Measurements from ENCODE around the gene NLRX1. TPM values are rescaled to one million over a fixed set of nuclear protein-coding genes. Genes with fewer than 3 reads are reported as not detected.

NLRX1 gene
- polyA plus RNA-seq, 1 of the 3 experiments (the other 2 are of a cell fraction), result 13.7 TPM

DNA sequence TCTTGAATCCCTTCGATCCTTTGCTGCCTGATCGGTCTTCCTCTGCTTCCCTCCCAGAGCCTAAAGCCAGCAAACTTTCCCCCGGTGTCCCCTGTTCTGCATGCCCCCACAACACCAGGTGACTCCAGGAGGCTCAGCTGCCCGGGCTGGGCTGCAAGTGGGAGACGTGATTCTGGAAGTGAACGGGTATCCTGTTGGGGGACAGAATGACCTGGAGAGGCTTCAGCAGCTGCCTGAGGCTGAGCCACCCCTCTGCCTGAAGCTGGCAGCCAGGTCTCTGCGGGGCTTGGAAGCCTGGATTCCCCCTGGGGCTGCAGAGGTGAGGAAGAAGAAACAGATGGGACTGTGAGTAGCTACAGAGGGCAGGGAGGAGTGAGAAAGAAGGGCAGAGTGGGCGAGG lies 20.4 kb downstream of the NLRX1 start:
- Histone ChIP-seq H3K9me3 (no peaks in the 10 kb centered on the region), H4K20me1 (ENCODE audit: insufficient read depth) (no peaks in the 10 kb centered on the region), H2AFZ (ENCODE audit: low read depth) (no peak overlapping the region), H3K27ac (ENCODE audit: low read depth in 2 of 2, low read length in 1 of 2) (no peak overlapping the region), H3K79me2 (ENCODE audit: insufficient read depth) (no peaks in the 10 kb centered on the region), H3F3A (replicated peaks; ENCODE audit: insufficient read depth) (no peaks in the 10 kb centered on the region), H3K36me3 (replicated peaks in 1 of 2; ENCODE audit: control insufficient read depth in 1 of 2, insufficient read depth in 2 of 2, low read length in 1 of 2) (peaks cover 0 to under 1% of the 10 kb centered on the region in 2 experiments), H3K9me2 (no peaks in the 10 kb centered on the region), H3K27me3 (ENCODE audit: insufficient read depth) (no peaks in the 10 kb centered on the region), H3K4me2 (no peak overlapping the region), H3K9ac (no peak overlapping the region), H3K4me3 (ENCODE audit: low read depth in 2 of 2, low read length in 1 of 2) (no peak overlapping the region), H3K4me1 (ENCODE audit: control insufficient read depth in 1 of 2, insufficient read depth in 2 of 2, low read depth in 1 of 2, low read length in 1 of 2) (peaks cover 0 to 9% of the 10 kb centered on the region in 2 experiments; a peak in 1 of 4 replicates)
- DNase-seq, result peak; percentile 12
- TF ChIP-seq YY1 (IDR thresholded peaks at IDR 0.05; ENCODE audit: low read depth) (no peak), RXRA (IDR thresholded peaks at IDR 0.05; ENCODE audit: borderline replicate concordance, low read depth) (no peak), NRF1 (IDR thresholded peaks at IDR 0.05; ENCODE audit: low read depth, low read length) (no peak), MAX (IDR thresholded peaks at IDR 0.05; ENCODE audit: low read depth) (no peak), CHD2 (IDR thresholded peaks at IDR 0.05; ENCODE audit: low read length, partially characterized antibody) (no peak), GATA2 (CRISPR knock-in tag; IDR thresholded peaks at IDR 0.05) (no peak), FOSL2 (IDR thresholded peaks at IDR 0.05; ENCODE audit: borderline replicate concordance, low read depth) (no peak), FOXJ3 (CRISPR knock-in tag; IDR thresholded peaks at IDR 0.05) (no peak), NFIC (IDR thresholded peaks at IDR 0.05; ENCODE audit: borderline replicate concordance) (no peak), FOXM1 (IDR thresholded peaks at IDR 0.05; ENCODE audit: low read depth) (no peak)
- TF ChIP-seq, protein P1, sequence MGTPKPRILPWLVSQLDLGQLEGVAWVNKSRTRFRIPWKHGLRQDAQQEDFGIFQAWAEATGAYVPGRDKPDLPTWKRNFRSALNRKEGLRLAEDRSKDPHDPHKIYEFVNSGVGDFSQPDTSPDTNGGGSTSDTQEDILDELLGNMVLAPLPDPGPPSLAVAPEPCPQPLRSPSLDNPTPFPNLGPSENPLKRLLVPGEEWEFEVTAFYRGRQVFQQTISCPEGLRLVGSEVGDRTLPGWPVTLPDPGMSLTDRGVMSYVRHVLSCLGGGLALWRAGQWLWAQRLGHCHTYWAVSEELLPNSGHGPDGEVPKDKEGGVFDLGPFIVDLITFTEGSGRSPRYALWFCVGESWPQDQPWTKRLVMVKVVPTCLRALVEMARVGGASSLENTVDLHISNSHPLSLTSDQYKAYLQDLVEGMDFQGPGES (IDR thresholded peaks at IDR 0.05; ENCODE audit: low read depth, low read length), result no peak
- TF ChIP-seq, protein P2, sequence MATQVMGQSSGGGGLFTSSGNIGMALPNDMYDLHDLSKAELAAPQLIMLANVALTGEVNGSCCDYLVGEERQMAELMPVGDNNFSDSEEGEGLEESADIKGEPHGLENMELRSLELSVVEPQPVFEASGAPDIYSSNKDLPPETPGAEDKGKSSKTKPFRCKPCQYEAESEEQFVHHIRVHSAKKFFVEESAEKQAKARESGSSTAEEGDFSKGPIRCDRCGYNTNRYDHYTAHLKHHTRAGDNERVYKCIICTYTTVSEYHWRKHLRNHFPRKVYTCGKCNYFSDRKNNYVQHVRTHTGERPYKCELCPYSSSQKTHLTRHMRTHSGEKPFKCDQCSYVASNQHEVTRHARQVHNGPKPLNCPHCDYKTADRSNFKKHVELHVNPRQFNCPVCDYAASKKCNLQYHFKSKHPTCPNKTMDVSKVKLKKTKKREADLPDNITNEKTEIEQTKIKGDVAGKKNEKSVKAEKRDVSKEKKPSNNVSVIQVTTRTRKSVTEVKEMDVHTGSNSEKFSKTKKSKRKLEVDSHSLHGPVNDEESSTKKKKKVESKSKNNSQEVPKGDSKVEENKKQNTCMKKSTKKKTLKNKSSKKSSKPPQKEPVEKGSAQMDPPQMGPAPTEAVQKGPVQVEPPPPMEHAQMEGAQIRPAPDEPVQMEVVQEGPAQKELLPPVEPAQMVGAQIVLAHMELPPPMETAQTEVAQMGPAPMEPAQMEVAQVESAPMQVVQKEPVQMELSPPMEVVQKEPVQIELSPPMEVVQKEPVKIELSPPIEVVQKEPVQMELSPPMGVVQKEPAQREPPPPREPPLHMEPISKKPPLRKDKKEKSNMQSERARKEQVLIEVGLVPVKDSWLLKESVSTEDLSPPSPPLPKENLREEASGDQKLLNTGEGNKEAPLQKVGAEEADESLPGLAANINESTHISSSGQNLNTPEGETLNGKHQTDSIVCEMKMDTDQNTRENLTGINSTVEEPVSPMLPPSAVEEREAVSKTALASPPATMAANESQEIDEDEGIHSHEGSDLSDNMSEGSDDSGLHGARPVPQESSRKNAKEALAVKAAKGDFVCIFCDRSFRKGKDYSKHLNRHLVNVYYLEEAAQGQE (IDR thresholded peaks at IDR 0.05; ENCODE audit: low read depth, low read length), result no peak
- TF ChIP-seq, protein P3, sequence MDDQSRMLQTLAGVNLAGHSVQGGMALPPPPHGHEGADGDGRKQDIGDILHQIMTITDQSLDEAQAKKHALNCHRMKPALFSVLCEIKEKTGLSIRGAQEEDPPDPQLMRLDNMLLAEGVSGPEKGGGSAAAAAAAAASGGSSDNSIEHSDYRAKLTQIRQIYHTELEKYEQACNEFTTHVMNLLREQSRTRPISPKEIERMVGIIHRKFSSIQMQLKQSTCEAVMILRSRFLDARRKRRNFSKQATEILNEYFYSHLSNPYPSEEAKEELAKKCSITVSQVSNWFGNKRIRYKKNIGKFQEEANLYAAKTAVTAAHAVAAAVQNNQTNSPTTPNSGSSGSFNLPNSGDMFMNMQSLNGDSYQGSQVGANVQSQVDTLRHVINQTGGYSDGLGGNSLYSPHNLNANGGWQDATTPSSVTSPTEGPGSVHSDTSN (IDR thresholded peaks at IDR 0.05), result no peak
- ChIA-PET POLR2A (no interaction called here), CTCF (interaction anchor here (1.3 kb wide), 1 partner anchor 14 kb away, joined by 3 read pairs; no protein-coding TSS in a partner anchor)
- 75% methylated on average over 8 of the region's 8 CpGs for WGBS (ENCODE audit: low lambda C conversion rate)
